GM18909 (cell line): ENCODE results near the gene DLGAP1.

ENCODE experiments used
- ATAC-seq: cut with Tn5 transposase; IDR thresholded peaks from one replicate; pipeline ENCODE4 v1.9.1; 2021; ENCODE audit warnings: mild to moderate bottlenecking; ENCODE audit not compliant: unreplicated experiment, poor library complexity

Gene DLGAP1

DNA sequence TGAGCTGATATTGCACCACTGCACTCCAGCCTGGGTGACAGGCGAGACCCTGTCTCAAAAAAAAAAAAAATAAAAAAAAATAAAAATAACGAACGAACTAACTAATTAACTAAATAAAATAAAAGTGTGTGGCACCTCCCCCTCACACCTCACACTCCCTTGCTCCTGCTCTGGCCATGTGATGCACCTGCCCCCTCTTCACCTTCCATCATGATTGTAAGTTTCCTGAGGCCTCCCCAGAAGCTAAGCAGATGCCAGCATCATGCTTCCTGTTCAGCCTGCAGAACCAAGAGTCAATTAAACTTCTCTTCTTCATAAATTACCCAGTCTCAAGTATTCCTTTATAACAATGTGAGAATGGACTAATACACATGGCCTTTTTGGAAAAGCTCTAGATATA, 773.0 kb downstream of the DLGAP1 start:
- ATAC-seq: no peak

DNA sequence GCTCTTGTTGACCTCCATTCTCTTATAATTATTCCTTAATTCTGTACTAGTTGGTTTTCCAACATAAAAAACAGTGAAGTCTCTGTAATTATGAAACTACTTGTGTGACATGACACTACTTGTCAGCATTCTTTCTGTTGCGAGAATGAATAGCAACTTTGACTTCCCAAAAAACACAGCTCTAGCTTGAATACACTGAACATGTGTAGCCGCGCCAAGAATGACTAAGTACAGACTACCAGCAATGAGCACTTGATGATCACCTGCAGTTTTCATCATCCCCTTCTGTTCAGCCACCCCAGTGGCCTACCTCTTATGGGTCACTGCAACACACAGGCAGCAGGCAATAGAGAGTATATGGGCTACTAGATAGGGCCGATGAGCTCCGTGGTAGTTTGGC, 775.9 kb downstream of the DLGAP1 start:
- ATAC-seq: no peak

DNA sequence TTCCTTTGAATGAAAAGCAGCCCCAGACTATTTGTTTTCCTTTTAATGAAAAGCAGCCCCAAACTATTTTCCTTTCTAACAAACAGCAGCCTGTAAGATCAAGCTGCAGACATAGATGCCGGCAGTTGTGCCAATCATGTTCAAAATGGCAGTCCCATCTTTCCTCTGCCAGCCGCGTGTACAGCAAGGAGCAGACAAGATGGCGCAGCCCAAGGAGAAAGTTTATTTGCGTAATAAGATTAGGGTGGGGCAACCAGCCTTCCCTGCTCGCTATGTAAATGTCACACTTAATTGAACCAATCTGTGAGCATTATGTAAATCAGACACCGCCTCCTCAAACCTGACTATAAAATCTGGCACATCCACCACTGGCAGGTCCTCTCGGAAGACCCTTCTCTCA, 779.1 kb downstream of the DLGAP1 start:
- no peak for ATAC-seq

DNA sequence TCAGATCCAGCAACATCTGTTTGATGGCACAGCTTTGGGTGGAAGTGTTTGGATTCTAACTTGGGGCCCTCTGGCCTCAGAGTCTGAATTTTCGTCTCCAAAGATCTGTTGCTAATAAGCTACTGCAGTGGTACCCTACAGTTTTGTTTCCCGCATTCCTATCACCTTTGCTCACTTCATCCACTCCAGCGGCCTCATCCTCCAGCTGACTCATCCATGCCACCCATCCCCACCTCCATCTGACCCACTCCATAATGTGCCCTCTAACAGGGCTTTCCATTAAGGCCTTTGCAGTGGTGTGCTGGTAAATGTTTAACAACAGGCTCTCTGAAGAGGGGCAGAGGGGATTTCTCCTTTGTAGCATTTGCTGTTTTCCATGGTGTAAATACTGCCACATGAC, 779.7 kb downstream of the DLGAP1 start:
- no peak for ATAC-seq

DNA sequence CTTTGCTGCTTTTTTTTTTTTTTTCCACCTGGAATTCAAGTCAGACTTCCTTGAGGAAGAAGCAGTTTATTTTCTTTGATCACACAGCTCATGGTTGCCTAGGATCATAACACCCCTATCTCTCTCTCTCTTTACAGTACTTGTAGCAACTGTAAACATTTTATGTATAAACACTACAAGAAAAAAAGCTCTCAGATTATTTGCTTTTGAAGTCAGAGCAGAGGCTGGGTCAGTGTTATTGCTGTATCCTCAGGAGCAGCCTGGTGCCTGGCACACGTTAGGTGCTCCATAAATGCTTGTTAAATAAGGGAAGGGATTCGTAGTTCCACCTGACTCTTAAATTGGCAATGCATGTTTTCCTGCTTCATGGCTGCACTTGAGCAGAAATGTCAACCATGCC, 783.9 kb downstream of the DLGAP1 start:
- ATAC-seq: no peak

DNA sequence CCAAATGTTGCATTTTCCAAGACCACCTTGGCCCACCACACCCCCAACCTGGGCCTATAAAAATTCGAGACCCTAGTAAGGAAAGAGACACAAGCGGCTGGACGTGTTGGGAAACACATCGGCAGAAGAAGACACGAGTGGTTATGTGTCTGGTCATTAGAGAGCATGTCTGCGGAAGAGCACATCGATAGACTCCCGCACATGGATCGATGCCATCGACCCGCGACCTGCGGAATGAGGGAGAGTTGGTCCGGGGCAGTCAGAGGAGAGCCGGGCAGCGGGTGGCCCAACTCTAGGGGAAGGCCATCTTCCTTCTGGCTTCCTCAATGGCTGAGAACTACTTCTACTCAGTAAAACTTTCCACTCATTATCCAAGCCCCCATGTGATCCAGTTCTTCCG, 785.7 kb downstream of the DLGAP1 start:
- no peak for ATAC-seq

DNA sequence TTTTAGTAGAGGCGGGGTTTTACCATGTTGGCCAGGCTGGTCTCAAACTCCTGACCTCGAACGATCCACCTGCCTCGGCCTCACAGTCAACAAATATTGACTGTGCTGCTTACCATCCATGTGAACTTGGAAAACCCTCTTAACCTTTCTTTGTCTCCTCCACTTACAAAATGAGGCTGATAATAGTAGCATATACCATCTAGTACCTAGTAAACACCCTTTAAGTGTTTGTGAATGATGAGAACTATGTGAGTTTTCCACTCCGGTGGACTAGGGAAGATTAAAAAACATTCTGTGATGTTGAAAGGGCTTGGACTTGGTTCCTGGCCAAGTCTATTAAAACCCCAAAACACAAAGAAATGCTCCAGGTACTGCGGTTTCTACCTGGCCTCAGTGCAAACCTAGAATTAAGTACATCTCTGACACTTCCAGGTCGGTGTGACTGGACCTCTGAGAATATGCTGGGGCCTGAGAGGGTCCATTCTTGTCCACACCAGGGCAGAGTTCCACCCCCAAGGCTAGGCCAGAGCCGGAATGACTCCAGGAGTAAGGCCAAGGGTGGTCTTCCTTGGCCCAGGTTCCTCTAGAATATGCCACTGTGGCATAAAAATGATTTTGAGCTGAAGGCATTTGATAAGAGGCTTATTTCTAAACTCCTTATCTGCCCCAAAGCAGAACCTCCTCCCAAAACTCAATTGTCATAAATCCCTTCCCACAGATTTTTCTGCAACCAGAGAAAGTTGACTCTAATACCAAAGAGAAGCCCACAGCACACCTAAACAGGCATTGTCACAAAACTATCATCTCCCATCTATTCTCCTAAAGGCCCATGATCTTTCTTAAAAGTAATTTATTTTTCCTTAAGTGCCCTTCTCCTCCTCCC, 787.6 kb downstream of the DLGAP1 start:
- no peak for ATAC-seq

DNA sequence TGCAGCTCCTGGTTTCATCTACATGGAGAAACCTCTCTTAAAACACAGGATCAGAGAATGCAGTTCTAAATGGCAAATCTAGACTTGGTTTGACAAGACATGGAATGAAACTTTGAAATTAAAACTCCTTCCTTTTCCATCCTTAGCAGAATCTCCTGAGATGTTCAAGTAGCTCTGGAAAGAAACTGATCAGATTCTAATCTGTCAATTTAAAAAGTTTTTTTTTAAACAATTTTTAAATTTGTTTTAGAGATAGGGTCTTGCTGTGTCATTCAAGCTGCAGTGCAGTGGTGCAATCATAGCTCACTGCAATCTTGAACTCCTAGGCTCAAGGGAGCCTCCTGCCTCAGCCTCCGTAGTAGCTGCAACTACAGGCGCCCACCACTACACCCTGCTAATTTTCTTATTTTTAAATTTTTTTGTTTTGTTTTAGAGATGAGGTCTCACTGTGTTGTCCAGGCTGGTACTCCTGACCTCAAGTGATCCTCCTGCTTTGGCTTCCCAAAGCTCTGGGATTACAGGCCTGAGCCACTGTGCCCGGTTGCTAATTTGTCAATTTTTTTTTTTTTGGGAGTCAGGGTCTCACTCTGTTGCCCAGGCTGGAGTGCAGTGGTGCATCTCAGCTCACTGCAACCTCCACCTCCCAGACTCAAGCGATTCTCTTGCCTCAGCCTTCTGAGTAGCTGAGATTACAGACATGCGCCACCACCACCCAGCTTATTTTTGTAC, 788.4 kb downstream of the DLGAP1 start:
- ATAC-seq: peak; percentile 35

DNA sequence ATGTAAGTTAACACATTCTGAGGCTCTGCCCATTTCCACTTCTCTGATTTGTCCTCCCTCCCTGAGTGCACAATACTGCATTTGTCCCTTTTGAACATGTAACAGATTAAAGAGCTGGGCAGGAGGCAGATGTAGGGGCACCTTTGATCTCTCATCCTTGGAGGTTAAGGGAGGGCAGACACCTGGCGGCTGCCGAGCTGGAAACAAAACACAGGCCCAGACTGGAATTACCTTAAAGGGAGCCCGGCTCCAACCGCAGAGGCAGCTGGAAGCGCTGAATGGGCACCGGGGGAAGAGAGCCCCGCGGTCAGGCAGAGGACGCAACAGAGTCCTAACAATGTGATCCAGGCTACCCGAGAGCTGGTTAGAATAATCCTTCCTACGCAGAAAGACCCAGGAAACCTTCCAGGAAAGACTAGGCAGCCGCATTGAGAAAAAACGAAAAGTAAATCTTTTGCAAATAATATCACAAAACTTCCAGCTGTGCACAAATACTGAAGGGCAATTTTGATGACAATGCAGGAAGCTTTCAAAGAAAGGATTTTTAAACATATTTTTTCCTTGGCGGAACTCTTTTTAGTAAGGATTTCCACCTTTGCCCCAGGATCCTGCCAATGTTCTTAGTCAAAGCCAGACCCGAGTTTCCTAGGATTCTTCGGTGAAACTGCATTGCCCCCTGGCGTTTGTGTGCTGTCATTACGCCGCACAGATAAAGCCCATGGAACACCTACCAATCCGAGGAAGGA, 789.2 kb downstream of the DLGAP1 start:
- peak; percentile 74 for ATAC-seq

DNA sequence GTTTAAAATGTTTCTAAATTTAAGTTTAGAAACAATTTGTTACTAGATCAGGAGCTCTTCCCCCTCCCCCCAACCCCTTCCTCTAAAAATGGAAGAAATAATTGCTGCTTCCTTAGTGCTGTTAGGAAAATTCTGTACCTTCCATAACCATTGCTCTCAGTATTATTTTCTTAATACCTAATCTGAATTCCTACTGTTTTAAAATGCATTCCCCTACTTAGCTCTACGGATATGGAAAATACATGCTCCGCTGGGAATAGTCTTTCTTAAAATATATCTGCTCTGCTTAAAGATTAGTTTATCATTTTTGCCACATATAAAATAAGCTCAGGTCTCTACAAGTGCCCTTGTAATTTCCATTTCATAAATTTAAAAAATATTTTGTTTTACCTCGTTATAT, 789.9 kb downstream of the DLGAP1 start:
- no peak for ATAC-seq

DNA sequence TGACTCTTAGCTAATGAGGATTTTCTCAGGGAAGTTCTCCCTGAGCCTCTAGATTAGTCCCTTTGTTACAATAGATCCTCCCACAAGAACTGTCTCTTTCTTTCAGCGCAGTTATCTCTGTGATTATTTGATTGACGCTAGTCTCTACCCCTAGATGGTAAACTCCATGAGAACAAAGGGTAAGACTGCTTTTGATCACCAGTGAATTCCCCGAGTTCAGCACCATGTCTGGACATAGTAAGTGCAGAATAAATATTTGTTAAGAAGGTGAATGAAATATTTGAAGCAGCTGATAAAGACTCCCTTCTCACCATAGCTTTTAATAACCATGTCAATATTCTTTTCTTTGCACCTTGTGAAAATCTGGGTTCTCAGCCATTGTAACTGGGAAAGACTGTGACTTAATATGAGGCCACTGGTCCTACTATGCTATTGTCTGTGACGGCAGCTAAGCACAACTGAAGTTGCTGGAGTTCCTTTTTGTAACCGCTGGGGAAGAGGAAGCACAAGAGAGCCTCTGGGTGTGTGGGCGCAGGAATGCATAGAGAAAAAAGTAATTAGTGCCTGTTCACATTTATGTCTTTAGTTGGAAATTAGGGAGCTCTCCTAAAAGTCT, 790.4 kb downstream of the DLGAP1 start:
- ATAC-seq: no peak

DNA sequence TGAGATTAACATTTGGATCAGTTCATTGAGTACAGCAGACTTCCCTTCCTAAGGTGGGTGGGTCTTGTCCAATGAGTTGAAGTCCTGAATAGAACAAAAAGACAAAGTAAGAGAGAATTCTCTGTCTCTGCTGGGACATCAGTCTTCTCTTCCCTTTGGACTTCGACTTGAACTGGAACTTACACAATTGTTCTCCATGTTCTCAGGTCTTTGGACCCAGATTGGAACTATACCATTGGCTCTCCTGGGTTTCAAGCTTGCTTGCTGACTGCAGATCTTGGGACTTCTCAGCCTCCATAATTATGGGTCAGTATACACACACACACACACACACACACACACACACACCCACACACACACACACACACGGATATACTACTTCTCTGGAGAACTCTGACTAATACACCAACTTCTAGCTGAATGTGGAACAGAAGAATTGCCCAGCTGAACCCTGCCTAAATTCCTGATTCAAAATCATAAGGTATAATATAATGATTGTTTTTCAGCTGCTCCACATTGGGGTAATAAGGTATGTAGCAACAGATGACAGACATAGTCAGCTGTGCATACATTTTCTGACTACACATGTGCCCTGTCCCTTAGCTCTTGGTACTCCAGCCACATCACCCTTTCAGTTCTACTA, 791.1 kb downstream of the DLGAP1 start:
- no peak for ATAC-seq

DNA sequence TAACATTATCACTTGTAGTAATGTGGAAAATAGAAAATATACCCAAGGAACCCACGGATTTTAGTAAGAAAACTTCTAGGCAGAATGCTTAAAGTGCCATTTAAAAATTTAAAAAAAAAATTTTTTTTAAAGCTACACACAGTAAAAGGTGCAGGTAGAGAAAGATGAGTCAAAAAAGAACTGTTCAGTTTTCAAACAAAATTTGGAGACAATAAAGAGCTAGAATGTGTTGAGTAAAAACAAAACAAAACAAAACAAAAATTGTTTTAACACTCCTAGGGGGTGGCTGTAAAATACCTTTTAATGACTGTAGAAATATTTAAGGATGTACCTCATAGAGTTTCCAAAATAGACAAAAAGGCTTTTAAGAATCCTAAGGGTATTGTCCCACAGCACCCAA, 793.1 kb downstream of the DLGAP1 start:
- ATAC-seq: no peak

DNA sequence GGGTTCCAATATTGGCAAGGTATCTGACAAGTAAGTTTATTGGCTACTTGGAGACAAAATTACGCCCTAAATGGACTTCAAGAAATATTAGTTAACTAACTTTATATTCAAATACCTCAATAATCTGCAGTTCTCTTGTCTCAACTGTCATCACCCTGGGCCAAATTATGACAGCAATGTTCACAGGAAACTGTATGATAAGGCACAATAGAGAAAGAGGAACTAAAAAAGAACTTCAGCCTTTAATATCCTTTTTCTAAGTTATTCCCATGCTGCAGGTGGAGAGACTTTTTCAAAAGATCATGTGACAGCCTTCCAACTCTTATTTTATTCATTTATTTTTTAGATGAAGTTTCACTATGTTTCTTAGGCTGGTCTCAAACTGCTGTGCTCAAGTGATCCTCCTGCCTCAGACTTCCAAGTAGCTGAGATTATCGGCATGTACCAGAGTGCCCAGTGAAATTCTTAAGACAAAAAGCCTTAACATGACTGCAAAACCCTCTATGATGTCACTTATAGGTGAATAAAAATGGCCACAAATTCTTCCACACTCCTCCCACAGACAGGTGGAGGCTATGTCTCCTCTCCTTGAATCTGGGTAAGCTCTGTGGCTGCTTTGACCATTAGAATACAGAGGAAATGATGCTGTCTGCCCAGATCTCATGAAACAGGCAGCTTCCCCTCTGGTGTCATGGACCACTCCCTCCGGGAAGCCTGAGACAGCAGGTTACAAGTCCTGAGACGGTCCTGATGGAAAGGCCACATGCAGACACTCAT, 794.2 kb downstream of the DLGAP1 start:
- ATAC-seq: no peak

DNA sequence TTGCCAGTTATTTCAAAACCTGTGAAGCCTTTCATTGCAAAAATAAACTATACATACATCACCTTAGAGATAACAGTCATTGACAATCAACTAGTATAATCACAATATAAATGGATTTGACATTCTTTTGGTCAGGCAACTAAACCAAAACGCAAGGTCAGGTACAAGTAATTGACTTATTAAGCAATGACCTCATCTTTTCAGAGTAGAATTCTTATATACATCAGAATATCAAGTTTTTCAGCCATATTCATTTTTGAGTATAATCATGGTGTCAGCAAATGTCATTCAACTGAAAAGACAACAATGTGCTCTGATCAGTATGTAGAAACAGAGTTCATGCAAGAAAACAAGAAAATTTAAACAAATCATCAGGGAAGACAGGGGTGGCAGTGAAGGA, 796.6 kb downstream of the DLGAP1 start:
- ATAC-seq: no peak

DNA sequence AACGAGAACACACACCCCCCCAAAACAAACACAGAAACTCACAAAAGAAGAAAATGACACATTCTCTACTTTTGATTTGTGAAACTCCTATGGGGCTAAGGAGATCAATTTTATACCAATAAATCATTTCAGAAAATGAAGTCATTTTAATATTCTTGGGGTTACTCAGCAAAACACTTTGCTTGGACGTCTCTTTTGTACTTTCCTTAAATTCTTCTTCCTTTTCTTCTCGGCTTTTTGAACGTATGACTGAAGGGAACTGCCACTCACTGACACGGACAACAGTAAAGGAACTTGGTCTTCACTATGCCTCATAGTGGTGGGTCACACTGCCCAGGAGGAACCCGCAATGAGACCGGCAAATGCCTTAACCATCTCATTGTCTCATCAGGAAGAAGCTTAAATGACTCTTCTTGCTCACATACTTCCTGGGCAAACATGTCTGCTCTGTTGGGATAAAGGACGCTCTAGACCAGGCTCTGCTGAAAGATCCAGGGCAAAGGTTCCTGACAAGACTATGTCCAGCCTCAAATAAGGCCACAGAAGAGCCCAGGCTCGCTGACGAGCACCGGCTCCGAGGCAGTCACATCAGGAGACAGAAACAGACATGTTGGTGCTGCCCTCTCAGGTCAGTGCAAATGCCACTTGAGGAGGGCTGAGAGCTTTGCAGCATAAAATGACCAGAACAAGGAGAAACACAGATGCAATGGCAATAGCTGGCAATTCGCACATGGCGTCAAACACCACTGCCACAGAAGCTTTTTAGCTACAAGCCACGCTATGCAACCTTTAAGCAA, 799.7 kb downstream of the DLGAP1 start:
- ATAC-seq: no peak

DNA sequence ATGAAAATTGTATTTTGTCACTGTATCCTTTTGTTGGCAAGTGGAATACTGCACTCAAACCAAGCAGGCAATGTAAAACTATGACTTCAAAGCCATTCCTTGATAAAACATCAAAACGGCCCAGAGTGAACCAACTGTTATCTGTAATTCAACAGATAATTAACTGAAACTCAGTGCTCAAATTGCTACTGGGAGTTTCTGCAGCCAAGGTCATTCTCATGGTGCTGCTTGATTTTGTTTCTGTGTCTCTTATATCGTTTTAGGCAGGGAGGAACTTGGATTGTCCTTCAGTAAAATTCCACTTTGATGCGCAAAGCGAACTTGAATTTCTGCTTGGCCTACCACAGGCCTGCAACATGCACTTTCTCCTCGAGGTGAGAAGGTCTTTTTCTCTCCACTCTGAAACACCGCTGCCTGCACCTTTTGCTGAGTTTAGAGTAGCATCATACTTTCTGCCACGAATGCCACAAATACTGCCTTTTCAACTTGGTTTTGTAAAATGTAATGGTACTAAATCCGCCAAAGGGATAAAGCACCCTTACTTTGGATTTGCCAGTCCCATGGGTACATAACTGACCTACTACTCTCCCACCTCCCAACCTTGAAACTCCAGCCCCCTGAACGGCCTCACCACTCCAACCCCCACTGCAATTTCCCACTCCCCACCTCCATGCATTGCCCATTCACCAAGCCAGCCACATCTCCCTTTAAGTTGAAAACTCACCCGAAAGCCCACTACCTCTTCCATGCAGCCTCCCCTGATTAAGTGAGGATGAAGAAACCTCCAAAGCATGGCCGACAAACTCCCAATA, 800.5 kb downstream of the DLGAP1 start:
- no peak for ATAC-seq
